22Rv1 (cell line): ENCODE results near the gene SLC5A11.

ENCODE experiments used
- H3K27ac ChIP-seq: fragments of 450-650 bp; 2 replicates; pipeline ENCODE4 v1.5.1; 2017
- CTCF ChIP-seq: fragments of 450-650 bp; IDR thresholded peaks from 2 replicates; pipeline ENCODE4 v1.5.1; 2017; ENCODE audit warnings: mild to moderate bottlenecking
- ZFX ChIP-seq: fragments of 450-650 bp; IDR thresholded peaks from 2 replicates; pipeline ENCODE4 v1.6.1; 2017; ENCODE audit warnings: antibody characterized with exemption, borderline replicate concordance

The SLC5A11 gene

GRCh38 chr16:24815021-24815420 lies 30.7 kb upstream of the SLC5A11 start:
- H3K27ac ChIP-seq = no peak overlapping the region

GRCh38 chr16:24816688-24817087 lies 29.1 kb upstream of the SLC5A11 start:
- no peak for TF ChIP-seq CTCF
- TF ChIP-seq ZFX = no peak
- H3K27ac ChIP-seq = no peak overlapping the region

More at GRCh38 chr16:24815021-24815420, 30.7 kb upstream of the SLC5A11 start:
- TF ChIP-seq ZFX (no peak), CTCF (no peak)

DNA sequence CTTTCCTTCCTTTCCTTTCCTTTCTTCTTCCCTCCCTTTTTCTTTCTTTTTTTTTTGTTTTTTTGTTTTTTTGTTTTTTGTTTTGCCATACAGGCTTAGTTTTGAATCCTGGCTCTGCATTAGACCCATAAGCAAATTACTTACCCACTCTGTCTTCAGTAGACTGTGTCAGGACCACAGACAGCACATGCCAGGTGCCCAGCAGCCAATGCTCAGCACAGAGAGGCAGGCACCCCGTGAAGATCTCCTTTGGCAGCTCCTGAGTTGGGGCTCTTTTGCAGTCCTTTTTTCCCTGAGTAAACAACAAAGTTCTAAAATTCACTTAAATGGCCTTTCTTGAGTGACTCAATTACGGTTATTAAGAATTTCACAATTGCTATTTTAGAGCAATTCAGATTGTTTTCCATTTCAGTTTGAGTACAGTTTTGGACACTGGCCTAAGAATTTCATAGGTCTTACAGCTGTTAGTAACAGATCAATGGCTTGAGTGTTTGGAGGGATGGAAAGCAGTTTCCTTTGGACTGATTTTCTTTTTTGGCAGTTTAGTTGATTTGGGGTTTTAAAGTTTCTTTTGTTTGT lies 26.2 kb upstream of the SLC5A11 start:
- no peak for TF ChIP-seq CTCF
- TF ChIP-seq ZFX = no peak
- H3K27ac ChIP-seq = no peak overlapping the region

DNA sequence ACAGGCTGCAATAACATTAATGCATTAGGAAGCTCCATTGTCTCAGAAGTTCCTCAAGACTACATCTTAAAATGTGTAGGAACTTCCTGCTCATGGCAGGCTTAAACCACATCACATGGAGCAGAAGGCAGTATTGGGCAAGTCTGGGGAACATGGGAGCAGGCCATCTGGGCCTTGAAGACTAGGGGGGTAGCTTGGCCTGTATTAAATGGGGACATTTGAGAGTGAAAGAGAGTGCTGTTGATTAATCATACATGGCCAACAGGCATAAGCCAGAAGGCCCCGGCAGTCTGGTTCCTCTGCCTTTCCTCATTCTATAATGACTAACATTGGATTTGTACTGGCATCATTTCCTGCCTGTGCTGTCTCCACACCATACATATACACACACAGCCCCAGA lies 25.2 kb upstream of the SLC5A11 start:
- no peak overlapping the region for H3K27ac ChIP-seq
- TF ChIP-seq ZFX (no peak), CTCF (no peak)

GRCh38 chr16:24821129-24821528 lies 24.6 kb upstream of the SLC5A11 start:
- H3K27ac ChIP-seq = no peak overlapping the region
- TF ChIP-seq CTCF (no peak), ZFX (no peak)

GRCh38 chr16:24822542-24822941 lies 23.2 kb upstream of the SLC5A11 start:
- H3K27ac ChIP-seq = no peak overlapping the region
- TF ChIP-seq ZFX = no peak
- no peak for TF ChIP-seq CTCF

GRCh38 chr16:24822974-24823373 lies 22.8 kb upstream of the SLC5A11 start:
- no peak overlapping the region for H3K27ac ChIP-seq

More at GRCh38 chr16:24822974-24823373, 22.8 kb upstream of the SLC5A11 start:
- TF ChIP-seq CTCF (no peak), ZFX (no peak)
